Coronary artery (tissue), 2 donors: Measurements from ENCODE around the gene ZBTB20.

Experiments used
- DNase-seq: peaks from one replicate; pipeline ENCODE4 v3.0.0-alpha.2; 2017; ENCODE audit warnings: low spot score
- H3K27ac ChIP-seq, 2 donors: fragments of 200-600 bp; sonication (generic); one replicate each; pipeline ENCODE4 v1.5.1; 2016 to 2019
- H3K4me3 ChIP-seq: fragments of 200-600 bp; sonication (generic); 2 replicates; pipeline ENCODE4 v1.5.1; 2016; ENCODE audit warnings: mild to moderate bottlenecking, moderate library complexity
- TF ChIP-seq, protein P1 (sequence below): fragments of 200-600 bp; sonication (generic); IDR thresholded peaks from one replicate; pipeline ENCODE4 v1.5.1; 2019; ENCODE audit warnings: antibody characterized with exemption

Gene ZBTB20

GRCh38 chr3:114351123-114351821, 795.8 kb downstream of the ZBTB20 start:
- DNase-seq: no peak
- TF ChIP-seq, protein P1, sequence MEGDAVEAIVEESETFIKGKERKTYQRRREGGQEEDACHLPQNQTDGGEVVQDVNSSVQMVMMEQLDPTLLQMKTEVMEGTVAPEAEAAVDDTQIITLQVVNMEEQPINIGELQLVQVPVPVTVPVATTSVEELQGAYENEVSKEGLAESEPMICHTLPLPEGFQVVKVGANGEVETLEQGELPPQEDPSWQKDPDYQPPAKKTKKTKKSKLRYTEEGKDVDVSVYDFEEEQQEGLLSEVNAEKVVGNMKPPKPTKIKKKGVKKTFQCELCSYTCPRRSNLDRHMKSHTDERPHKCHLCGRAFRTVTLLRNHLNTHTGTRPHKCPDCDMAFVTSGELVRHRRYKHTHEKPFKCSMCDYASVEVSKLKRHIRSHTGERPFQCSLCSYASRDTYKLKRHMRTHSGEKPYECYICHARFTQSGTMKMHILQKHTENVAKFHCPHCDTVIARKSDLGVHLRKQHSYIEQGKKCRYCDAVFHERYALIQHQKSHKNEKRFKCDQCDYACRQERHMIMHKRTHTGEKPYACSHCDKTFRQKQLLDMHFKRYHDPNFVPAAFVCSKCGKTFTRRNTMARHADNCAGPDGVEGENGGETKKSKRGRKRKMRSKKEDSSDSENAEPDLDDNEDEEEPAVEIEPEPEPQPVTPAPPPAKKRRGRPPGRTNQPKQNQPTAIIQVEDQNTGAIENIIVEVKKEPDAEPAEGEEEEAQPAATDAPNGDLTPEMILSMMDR: no peak
- Histone ChIP-seq H3K4me3 (no peak overlapping the region), H3K27ac (no peak overlapping the region)

DNA sequence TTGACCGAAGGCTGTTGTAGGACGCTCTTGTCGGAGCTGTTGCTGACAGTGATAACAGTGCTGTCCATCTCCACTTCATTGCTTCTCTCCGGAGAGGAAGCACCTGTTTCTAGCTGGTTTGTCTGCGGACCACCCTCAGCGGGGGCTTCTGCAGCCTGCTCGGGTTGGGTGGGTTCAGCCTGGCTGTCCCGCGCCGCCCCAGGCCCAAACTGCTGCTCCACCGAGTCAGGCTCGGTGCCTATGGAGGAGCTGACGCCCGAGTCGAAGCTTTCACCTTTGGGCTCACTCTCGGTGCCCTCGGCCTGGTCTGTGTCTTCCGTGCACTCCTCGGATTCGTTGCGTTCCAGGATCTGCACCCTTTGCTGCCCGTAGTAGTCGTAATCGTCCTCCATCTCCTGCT, 796.4 kb downstream of the ZBTB20 start:
- no peak overlapping the region for H3K4me3 ChIP-seq
- H3K27ac ChIP-seq: no peak overlapping the region
- no peak for DNase-seq
- TF ChIP-seq, protein P1: no peak

DNA sequence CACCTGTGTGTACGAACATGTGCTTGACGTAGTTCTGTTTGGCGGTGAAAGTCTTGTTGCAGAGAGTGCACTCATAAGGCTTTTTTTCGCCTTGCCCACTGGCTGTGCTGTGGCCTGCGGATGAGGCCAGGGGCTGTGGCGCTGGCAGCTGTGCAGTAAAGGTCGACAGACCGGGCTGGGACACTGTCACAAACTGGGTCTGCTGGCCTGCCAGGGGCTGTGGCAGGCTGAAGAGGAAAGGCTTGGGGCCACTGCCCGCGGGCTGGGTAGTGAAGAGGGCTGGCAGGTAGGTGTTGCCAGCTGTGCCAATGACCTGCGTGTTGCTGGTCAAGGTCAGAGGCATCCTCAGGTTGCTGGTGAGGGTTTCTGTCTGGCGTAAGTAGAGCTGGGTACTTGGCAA, 796.8 kb downstream of the ZBTB20 start:
- DNase-seq: no peak
- TF ChIP-seq, protein P1: no peak
- H3K27ac ChIP-seq: no peak overlapping the region
- no peak overlapping the region for H3K4me3 ChIP-seq

DNA sequence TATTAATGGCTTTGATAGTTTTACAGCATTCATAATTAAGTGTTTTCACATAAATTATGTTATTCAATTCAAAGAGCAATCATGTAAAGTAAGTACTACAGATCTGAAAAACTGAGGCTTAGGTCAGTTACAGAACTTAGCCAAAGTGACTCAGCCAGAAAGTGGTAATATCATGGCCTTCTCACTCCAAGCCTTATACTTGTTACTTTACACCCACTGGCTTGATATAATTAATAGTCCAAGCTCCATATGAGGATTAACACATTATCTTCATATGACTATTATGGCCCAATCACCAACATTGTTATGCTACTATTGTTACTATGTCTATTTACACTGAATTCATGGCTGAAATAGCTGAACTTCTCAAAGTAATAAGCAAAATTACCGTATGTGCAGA, 802.6 kb downstream of the ZBTB20 start:
- TF ChIP-seq, protein P1: no peak
- H3K27ac ChIP-seq: no peak overlapping the region
- no peak overlapping the region for H3K4me3 ChIP-seq
- DNase-seq: no peak

DNA sequence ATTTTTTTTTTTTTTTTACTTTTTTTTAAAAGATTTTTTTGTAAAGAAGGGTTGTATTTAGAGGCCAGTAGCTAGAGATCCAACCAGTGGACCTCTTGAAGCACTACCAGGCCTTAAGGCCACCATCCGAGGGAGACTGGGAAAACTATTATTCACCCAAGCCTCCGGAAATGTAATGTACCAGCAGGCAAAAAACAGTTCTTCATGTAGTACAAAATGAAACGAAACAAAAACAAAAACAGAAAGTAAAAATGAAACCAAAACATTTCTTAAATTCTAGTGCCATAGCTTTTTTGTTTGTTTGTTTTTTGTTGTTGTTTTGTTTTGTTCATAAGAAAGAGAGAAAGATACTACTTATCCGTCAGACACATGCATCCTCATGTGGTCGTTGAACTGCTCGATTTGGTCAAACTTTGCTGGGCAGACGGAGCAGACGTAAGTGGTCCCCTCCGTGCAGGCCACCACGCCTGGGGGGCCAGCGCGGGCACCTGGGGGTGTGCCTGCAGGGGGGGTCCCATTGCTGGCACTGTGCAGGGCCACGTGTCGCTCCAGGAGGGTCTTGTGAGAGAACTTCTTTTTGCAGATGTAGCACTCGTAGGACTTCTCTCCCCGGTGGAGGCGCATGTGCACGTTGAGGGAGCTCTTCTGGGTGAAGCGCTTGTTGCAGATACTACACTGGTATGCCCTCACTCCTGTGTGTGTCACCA, 808.3 kb downstream of the ZBTB20 start:
- TF ChIP-seq, protein P1: no peak
- no peak overlapping the region for H3K4me3 ChIP-seq
- no peak overlapping the region for H3K27ac ChIP-seq
- DNase-seq: no peak

DNA sequence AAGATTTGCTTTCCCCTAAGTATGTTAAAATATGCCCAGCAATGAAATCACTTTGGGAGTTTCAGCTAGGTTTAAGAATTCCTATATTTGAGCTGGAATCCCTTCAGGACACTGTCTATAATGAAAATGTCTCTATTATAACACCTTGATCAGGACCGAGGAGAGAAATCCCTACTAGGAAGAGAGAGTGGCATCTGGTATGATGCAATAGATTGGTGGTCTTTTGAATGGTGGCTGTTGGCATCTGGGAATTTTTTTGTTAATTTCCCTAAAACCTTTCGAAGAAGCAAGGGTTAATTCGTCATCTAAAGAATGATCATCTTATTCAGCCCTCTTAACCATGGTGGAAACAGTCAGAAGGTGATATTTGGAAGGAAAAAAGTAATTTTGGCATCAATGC, 810.2 kb downstream of the ZBTB20 start:
- DNase-seq: no peak
- H3K4me3 ChIP-seq: no peak overlapping the region
- H3K27ac ChIP-seq: no peak overlapping the region
- TF ChIP-seq, protein P1: no peak
